ENCODE data around the gene POLN. TPM values are rescaled to one million over a fixed set of nuclear protein-coding genes. Genes with fewer than 3 reads are reported as not detected.

POLN gene
- total and polyA plus RNA-seq, 12 donors, result 0.69 to 10.6 (median 3.0) TPM

DNA sequence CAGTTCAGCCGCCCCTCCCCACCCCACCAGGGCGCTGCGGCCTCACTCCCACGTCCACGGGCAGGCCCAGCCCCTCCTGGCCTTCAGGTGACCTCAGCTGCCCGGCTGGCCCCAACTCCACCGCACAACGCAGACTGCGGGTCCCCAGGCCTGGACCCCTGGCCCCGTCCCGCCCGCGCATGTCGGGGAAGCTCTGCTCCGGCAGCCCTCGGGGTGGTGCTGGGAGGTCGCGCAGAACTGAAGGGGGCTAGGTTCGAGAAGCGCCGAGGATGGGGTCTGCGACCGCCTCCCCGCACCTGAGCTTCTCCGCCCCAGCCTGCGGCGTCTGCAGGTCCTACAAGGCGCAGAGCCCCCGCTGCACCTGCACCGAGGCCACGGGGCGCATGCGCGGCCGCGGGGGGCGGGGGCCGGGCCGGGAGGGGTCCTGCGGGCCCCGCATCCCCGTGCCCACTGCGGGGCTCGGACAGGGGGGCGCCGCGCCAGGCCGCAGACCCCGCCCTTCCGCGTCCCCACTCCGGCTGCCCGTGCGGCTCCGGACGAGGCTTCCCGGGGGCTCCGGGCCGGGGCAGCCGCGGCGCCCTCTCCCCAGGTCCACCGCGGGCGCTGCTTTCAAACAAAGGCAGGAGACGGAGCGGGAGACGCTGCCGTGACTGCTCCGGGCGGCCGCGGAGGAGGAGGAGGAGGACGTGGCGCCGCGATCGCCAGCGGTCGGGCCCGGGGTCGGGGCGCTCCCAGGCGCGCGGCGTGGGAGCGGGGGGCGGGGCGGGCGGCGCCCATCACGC lies 183.5 kb downstream of the POLN start:
- peak overlapping the region in 1 of 4 donors; percentile 59 for H3K4me3 ChIP-seq
- H3K36me3 ChIP-seq (replicated peaks in 1 of 2), result no peaks in the 10 kb centered on the region
- TF ChIP-seq POLR2A (IDR thresholded peaks at IDR 0.05), result no peak
- TF ChIP-seq, protein P1, sequence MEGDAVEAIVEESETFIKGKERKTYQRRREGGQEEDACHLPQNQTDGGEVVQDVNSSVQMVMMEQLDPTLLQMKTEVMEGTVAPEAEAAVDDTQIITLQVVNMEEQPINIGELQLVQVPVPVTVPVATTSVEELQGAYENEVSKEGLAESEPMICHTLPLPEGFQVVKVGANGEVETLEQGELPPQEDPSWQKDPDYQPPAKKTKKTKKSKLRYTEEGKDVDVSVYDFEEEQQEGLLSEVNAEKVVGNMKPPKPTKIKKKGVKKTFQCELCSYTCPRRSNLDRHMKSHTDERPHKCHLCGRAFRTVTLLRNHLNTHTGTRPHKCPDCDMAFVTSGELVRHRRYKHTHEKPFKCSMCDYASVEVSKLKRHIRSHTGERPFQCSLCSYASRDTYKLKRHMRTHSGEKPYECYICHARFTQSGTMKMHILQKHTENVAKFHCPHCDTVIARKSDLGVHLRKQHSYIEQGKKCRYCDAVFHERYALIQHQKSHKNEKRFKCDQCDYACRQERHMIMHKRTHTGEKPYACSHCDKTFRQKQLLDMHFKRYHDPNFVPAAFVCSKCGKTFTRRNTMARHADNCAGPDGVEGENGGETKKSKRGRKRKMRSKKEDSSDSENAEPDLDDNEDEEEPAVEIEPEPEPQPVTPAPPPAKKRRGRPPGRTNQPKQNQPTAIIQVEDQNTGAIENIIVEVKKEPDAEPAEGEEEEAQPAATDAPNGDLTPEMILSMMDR (IDR thresholded peaks at IDR 0.05), result no peak
- no peaks in the 10 kb centered on the region for H3K4me1 ChIP-seq (replicated peaks in 1 of 2)
- peaks cover 33% of the 10 kb centered on the region for H3K27me3 ChIP-seq
- intact Hi-C loops (cut with DNase I), result no loop called here
- WGBS, 4 donors, result 3 to 4% (median 4%) methylated on average over 15 to 92 of the region's 93 CpGs; no CpG with 5 or more reads in 1 of the 4 donors
- no peaks in the 10 kb centered on the region for H3K9me3 ChIP-seq (replicated peaks in 1 of 3)
- peak in 1 of 7 donors; percentile 12 for DNase-seq
- no peak overlapping the region for H3K27ac ChIP-seq

DNA sequence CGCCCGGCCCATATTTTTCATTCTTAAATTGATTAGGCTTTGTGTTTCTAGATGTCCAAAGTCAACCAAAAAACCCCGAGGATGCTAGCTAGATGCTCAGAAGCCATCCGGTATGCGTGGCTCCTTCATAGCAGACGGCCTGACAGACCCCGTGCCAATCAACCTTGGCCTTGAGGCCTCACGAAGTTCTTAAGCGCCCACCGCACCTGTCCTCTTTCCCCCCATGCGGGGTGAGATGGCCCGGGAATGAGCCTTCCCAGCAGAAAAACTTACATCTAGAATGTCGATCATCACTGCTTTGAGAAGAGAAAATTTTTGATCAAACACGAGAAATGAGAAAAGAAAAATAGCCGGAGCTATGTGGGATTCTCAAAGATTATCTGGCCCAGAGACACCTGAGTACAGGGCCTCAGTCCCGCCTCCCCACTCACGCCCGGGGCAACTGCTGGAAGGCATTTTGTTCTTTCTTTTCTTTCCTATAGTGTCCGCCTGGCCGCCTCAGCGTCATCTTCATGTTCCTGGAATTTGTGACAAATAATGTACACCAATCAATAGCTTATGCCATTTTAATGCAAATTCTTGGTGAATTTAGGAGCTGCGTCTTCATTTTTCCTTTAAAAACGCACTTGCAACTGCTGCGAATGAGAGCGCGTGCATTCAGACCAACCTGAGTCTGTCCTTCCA lies 184.4 kb downstream of the POLN start:
- Histone ChIP-seq H3K27me3 (peaks cover 33% of the 10 kb centered on the region), H3K27ac (no peak overlapping the region), H3K4me3 (no peak overlapping the region), H3K9me3 (replicated peaks in 1 of 3) (no peaks in the 10 kb centered on the region), H3K4me1 (replicated peaks in 1 of 2) (no peaks in the 10 kb centered on the region), H3K36me3 (replicated peaks in 1 of 2) (no peaks in the 10 kb centered on the region)
- TF ChIP-seq, protein P1 (IDR thresholded peaks at IDR 0.05), result no peak
- TF ChIP-seq POLR2A (IDR thresholded peaks at IDR 0.05), result no peak
- intact Hi-C loops (cut with DNase I), result no loop called here
- DNase-seq, result peak in 1 of 7 donors; percentile 3
- 80 to 86% (median 81%) methylated on average over 26 of the region's 26 CpGs for WGBS, 4 donors

DNA sequence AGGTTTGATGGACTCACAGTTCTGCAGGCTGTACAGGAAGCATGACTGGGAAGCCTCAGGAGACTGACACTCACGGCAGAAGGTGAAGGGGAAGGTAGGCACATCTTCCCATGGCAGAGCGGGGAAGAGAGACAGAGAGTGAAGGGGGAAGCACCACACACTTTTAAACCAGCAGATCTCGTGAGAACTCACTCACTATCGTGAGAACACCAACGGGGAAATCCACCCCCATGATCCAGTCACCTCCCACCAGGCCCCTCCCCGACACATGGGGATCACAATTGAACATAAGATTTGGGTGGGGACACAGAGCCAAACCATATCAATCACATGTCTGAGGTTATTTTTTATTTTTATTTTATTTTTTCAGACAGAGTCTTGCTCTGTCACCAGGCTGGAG lies 187.7 kb downstream of the POLN start:
- intact Hi-C loops (cut with DNase I), result no loop called here
- no peaks in the 10 kb centered on the region for H3K36me3 ChIP-seq (replicated peaks in 1 of 2)
- no peak overlapping the region for H3K27ac ChIP-seq
- TF ChIP-seq POLR2A (IDR thresholded peaks at IDR 0.05), result no peak
- TF ChIP-seq, protein P1 (IDR thresholded peaks at IDR 0.05), result no peak
- H3K4me1 ChIP-seq (replicated peaks in 1 of 2), result no peaks in the 10 kb centered on the region
- DNase-seq, result no peak
- H3K27me3 ChIP-seq, result peaks cover 22% of the 10 kb centered on the region
- 67 to 77% (median 75%) methylated on average over 6 of the region's 6 CpGs for WGBS, 4 donors
- H3K9me3 ChIP-seq (replicated peaks in 1 of 3), result no peaks in the 10 kb centered on the region
- no peak overlapping the region for H3K4me3 ChIP-seq

DNA sequence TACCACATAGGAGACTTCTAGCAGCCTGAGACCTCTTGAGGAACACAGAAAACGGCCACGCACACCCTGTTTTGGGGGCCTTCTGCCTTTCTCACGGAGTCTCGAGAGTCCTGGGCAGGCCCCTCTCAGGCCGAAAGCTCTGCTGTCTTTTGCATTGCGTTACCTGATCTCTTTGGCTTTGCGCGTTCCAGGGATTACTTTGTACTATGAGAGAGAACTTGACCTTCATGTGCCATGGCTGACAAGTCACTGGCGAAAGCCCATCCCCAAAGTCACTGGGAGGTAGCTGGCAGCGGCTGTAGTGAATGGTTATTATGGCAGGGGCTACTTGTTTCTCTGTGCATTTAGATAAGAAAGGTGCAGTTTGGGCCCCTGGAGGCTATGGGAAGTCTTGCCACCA lies 190.8 kb downstream of the POLN start:
- 72 to 79% (median 75%) methylated on average over 9 to 10 of the region's 10 CpGs for WGBS, 4 donors
- Histone ChIP-seq H3K4me1 (replicated peaks in 1 of 2) (no peaks in the 10 kb centered on the region), H3K27me3 (peaks cover 15% of the 10 kb centered on the region), H3K36me3 (replicated peaks in 1 of 2) (no peaks in the 10 kb centered on the region), H3K9me3 (replicated peaks in 1 of 3) (no peaks in the 10 kb centered on the region), H3K27ac (no peak overlapping the region), H3K4me3 (no peak overlapping the region)
- TF ChIP-seq POLR2A (IDR thresholded peaks at IDR 0.05), result no peak
- TF ChIP-seq, protein P1 (IDR thresholded peaks at IDR 0.05), result no peak
- intact Hi-C loops (cut with DNase I), result no loop called here
- DNase-seq, result peak in 2 of 7 donors; percentile 8 to 15
